SW480 (cell line): ENCODE results near the gene DEXI.
"Not testable (repeated sequence)": the region's sequence is repeated elsewhere in the genome, so short reads cannot be mapped to it uniquely, and the experiment has no call there.

ENCODE experiments used
- DNase-seq: peaks from one replicate; pipeline ENCODE4 v3.0.0-alpha.2; 2016; ENCODE audit warnings: low spot score

DEXI gene

DNA sequence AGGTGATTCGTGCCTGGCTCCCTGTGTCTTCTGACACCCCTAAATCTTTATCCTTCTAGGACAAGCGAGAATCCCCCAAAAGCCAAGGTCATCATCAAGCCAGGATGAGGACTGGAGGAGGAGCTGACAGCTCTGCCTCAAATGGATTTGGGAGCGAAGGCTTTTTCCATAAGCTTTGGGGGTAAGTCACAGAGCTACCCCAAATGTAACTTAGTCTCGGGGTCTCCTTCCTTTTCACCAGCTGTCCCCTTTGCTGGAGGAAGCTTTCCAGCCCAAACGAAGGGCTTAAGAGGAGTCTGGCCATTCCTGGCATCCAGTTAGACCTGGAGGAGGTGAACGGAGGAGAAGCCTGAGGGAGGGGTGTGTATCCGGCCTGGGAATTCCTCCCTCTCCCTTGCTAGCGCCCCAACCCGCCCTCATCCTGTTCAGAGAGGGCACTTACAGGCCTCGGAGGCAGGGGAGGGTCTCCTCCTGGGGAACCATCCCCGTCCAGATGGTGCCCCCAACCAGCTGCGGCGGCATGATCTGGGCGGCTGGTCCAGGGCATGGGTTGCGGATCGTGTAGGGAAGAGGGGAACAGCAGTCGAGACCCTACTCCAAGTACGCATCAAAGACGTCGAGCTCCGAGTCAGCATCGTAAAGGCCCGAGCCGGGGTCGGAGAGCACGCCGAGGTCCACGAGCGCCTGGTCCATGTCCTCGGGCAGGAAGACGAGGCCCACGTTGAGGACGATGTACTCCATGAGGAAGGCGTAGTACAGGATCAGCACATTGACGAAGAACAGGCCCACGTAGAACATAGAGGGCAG lies 938 bp downstream of the DEXI start:
- no peak for DNase-seq

DNA sequence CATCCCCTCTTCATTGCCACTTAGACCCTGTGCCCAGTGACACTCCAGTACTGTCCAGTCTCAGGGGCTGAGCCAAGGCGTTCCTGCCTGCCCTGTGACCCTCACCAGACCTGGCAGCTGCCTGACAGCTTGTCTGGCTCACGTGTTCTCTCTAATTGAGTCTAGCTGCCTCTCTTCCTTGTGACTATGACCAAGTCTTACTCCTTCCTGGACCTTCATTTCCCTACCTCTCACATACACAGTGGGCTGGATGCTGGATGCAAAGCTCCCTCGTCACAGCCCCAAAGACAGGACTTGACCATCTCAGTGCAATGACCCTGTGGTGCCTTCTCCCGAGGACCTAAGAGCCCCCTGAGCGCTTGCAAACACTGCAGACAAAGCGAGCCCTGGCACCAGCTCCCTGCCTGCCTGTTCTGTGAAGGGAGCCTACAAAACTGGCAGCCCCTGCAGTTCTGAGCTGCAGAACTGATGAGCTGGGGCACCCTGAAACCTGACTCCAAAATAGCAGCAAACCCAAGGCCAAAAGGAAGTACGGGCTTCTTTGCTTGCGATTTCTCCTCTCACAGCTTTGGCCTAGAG lies 1.7 kb downstream of the DEXI start:
- DNase-seq, result no peak

GRCh38 chr16:10939649-10940234 lies 2.5 kb downstream of the DEXI start:
- no peak for DNase-seq

DNA sequence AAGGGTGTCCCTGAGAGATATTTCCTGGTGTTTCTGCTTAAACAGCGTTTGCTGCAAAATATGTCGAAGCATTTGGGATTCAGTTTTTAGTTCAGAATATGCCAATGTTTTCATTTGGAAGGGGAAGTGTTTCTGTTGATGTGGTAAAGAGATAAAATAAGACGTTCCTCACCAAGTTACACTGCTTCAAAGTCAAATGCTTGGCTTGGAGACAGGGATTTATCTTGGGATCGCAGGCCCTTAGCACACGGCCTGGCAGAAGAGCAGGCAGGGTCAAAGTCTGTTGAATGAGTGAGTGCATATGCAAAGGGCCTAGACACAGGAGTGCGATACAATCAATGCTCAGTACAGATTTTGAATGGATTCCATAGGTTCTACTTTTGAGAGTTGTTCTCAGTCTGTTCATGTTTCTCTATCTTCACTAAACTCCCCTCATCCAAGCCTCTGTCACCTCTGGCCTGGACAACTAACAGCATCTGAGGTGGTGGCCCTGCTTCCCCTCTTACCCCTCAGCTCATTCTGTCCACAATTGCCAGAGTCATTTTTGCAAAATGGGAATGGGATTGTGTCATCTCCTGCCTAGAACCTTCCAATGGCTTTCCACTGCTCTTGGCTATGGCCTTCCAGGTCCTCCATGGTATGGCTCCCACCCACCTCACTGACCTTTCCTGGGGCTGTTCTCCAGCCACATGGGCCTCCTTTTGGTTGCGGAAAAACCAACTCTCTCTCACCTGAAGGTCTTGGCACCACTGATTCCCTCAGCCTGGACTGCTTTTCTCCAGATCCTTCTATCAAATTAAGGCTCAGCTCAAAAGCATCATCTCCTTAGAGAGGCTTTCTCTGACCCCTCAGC lies 3.2 kb downstream of the DEXI start:
- DNase-seq, result no peak

- DNase-seq, result no peak
Observed at GRCh38 chr16:10938321-10938720, 3.9 kb downstream of the DEXI start.

DNA sequence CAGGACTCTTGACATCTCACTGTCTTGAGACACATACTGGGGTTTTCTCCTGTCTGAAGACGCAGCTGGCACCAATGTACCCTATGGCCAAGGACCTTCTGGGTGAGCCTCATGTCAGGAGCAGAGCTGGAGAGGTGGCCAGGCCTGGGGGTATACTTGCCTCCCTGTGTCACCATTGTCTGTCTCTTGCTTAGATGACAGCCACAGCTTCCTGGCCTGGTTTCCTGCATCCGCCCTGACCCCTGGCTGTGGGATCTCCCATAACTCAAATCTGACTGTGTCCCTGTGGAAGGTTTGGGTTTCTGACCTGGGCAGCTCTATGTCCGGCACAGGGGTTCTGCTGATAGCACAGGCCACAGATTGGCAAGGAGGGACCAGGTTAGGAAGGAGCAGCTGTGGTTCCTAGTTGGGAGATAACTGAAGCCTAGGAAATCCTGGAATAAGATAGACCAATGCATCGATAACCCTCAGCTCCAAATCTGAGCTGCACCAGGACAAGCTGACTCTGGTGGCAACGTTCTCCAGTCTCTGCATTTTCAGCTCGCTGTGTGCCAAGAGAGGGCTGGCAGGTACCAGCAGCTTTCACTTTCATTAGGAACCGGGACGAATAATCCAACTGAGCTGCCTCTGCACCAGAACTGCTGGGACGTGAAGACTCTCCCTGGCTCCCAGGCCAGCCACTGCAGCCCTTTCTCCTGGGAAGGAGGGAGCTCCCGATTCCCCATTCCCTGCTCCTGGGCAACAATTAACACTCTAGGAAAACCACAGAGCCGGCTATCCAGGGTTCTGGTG lies 5.0 kb downstream of the DEXI start:
- no peak for DNase-seq

- no peak for DNase-seq
Observed at GRCh38 chr16:10936272-10936984, 5.8 kb downstream of the DEXI start.

GRCh38 chr16:10935226-10935915 lies 6.9 kb downstream of the DEXI start:
- no peak for DNase-seq

DNA sequence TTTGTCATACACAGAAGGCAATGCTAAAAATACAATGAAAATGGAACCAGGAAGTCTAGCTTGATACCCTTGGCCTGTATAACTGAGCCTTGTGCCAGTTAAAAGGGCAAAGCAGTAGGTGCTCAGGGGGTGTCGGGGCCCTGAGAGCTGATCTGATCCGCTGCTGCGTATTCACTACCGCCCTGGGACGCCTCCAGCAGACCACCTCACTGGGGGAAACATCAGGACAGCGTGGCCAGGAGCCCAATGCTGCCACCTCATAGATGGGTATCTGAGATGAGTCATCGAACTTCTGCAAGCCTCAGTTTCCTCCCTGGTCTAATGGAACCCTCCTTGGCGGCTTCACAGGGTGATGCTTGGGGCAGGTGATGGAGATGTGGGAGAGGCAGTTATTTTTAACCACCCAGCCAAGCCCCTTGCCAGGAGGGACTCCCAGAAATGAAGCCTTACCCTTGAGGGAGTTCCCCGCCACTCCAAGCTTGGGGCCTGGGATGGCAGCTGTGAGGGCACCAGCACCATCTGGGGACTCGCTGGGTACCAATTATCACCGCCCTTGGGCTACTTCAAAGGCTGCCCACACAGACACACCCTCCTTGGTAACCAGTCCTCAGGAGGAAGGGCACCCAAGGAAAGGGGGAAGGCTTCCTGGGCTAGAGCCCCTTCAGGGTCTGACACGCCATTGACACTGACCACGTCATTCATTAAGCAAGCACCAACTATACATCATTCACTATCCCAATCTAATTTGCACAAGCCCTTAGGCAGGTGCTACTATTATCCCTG lies 7.8 kb downstream of the DEXI start:
- no peak for DNase-seq

DNA sequence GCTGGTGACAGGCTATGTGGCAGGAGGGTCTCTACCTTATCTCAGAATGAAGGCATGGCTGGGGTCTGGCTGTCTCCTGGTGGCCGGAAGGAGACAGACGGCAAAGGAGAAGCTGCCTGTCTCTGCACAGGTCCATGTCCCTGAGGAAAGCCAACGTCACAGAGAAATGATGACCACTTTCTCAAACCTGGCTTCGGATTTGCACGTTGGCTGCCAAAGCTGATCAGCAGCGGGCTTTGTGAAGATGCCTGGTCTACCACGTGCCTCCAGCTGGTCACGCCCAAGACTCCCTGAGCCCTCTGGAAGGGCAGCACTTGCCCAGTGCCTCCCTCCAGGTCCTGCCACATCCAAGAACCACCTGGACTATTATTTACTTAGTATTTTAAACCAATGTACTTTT lies 8.4 kb downstream of the DEXI start:
- no peak for DNase-seq

DNA sequence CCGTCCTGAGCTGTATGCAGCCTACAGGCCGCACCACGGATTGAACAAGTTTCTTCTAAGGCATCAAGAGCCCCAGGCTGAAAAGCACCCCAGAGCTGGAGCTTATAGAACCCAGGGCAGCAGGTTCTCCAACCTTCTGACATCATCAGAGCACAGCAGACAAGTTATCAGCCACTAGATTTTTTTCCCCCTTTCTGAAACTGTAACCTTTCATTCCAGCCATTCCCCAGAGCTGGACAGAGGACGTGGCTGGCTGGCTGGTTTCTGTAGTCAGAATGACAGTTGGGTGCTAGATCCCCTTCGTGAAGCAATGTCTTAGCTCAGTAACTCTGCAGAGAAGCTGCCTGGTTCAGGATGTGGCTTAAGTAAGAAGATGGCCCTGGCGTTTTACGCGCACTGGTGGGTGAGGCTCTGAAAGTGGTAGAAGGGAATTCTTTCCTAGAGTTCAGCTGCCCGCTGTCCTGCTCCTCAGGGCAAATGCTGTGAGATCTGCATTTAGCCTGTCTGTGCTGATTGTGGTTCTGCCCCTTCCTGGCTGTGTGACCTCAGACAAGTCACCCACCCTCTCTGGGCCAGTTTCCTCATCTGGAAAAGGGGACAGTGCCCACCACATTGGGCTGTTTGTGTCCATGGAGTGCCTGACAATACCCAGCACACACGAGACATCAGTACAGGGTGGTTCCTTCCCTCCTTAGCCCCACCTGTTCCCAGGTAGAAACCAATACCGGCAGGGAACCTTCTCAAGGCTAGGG lies 9.1 kb downstream of the DEXI start:
- no peak for DNase-seq

DNA sequence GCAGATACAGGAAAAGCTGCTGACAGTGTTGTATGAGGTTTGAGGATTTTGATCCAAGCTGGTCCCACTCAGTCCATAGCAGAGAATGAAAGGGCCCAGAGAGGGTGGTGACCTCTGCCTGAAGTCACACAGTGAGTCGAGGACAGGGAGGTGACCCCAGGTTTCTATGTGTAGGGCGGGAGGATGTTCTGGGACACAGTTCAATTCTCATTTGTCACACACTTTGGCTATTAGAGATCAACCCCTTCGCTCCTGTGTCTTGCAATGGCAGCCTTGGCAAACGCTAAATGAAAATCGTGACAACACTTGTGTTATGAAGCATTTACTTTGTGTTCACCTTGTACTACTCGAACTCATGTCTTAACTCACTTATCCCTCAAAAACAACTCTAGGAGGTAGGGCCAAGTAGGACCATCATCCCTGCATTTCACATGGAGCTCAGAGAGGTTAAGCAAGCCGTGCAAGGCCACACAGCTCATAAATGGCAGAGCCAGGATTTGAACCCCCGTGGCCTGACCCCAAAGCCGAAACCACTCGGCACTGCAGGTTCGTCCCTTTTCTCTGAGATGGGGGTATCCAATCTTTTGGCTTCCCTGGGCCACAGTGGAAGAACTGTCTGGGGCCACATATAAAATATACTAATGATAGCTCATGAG lies 10.2 kb downstream of the DEXI start:
- DNase-seq, result no peak

DNA sequence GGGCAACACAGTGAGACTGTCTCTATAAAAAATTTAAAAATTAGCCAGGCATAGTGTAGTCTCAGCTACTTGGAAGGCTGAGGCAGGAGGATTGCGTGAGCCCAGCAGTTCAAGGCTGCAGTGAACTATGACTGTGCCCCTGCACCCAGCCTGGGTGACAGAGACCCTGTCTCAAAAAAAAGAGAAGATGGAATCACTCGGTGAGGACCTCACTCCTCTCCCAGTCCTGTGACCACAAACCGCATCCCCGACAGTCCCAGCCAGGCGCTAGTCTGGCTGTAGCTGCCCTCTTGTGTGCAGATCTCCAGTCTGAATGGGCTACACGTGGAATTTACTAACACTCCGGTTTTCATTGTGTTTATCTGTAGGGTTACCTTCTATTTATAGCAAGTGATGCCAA lies 11.1 kb downstream of the DEXI start:
- DNase-seq, result no peak

DNA sequence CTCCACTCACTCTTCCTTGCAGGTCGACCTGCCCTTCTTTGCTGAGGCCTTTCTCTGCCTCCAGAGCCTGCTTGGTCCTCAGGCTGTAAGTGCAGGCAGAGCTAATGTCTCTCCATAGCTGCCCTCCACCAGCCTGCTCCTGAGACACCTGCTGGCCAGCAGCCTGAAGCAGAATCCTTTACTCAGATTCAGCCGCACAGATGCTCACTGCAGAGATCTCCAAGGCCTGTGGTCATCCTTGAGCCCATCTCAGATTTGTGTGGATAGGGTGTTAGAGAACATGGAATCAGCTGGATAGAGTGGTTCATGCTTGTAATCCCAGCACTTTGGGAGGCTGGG lies 11.5 kb downstream of the DEXI start:
- DNase-seq, result no peak

DNA sequence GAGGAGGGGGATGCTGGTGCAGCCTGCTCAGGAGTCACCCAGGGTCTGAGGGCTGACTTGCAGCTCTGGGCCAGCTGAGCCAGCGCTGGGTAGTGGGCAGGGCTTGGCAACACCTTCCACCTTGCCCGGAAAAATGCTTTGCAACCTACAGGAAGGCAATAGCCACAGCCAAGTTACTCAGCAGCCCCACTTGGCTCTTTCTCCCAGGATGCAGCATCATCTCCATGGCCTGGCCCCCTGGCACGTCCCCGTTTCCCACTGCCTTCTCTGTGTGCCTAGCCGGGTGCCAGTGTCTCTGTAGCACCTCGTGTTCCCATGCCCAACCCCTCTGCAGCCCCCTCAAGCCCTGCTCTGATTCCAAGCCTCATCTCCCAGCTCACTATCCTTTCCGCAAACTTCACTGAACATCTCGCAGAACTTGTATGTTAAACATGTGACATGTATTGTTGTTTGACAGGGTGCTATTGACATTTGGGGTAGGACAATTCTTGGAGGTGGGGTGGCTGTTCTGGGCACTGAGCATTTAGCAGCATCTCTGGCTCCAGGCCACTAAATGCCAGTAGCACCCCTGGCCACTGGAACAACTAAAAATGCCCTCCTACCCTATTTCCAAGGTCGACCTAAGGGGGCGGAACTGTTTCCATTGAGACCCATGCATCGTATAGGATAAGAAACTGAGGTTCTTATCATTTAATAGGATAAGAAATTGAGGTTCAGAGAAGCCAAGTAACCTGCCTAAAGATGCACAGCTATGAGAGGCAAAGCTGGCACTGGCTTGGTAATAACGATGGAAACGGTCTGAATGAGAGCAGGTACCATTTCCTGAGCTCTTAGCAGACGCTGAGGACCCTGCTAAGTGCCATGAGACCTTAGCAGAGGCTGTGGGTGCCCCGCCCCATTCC lies 12.2 kb downstream of the DEXI start:
- no peak for DNase-seq

GRCh38 chr16:10929097-10929496 lies 13.2 kb downstream of the DEXI start:
- not testable (repeated sequence) for DNase-seq

DNA sequence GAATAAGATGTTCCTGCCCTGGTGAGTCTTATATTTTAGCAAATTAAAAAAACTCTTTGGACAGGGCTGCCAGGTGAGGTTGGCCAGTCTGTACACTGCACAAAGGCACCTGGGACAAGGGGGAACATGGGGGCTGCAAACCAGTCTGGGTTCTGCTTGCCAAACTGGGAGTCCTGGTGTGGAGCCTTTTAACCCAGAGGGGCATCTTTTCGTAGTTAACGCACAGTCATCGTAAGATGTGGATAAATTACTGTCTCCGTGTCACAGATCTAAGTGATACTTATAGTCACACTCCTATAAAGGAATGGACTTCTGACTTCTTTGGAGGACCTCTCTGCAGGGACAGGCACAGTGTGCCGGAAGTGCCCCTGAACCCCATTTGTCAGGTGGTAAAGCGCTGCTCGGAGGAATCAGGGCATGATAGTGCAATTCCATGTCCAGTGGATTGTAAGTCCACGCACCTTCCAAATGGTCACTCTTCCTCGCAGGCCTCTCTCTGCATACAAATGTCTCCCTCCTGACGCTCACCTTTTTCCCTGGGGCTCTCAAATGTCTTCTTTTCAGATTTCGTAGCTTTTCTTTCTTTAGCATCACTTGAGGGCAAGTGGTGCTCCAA lies 14.7 kb downstream of the DEXI start:
- no peak for DNase-seq
